Endothelial cell (in vitro differentiated cells): Measurements from ENCODE around the gene C1orf159. TPM values are rescaled to one million over a fixed set of nuclear protein-coding genes. Genes with fewer than 3 reads are reported as not detected.

ENCODE experiments used
- DNase-seq: peaks from one replicate; pipeline ENCODE4 v3.0.0; 2021; ENCODE audit warnings: low spot score
- H3K27ac Mint-ChIP-seq: one replicate; pipeline ENCODE4 v1.8.0; 2021; ENCODE audit warnings: mixed read lengths, inconsistent platforms; ENCODE audit not compliant: unreplicated experiment
- H3K27me3 Mint-ChIP-seq: one replicate; pipeline ENCODE4 v1.8.0; 2021; ENCODE audit warnings: mild to moderate bottlenecking, moderate library complexity, mixed read lengths, inconsistent platforms; ENCODE audit not compliant: unreplicated experiment
- H3K36me3 Mint-ChIP-seq: one replicate; pipeline ENCODE4 v1.8.0; 2021; ENCODE audit warnings: mild to moderate bottlenecking, low read depth, mixed read lengths, inconsistent platforms; ENCODE audit not compliant: unreplicated experiment
- H3K4me1 Mint-ChIP-seq: one replicate; pipeline ENCODE4 v1.8.0; 2021; ENCODE audit warnings: mild to moderate bottlenecking, mixed read lengths, inconsistent platforms; ENCODE audit not compliant: unreplicated experiment
- H3K4me3 Mint-ChIP-seq: one replicate; pipeline ENCODE4 v1.8.0; 2021; ENCODE audit warnings: mild to moderate bottlenecking, mixed read lengths, inconsistent platforms; ENCODE audit not compliant: unreplicated experiment
- H3K9me3 Mint-ChIP-seq: one replicate; pipeline ENCODE4 v1.8.0; 2021; ENCODE audit warnings: mixed read lengths, inconsistent platforms; ENCODE audit not compliant: unreplicated experiment
- CTCF ChIP-seq: fragments of 200-600 bp; sonication (generic); IDR thresholded peaks from one replicate; pipeline ENCODE4 v1.5.0; 2021; ENCODE audit warnings: antibody characterized with exemption; ENCODE audit not compliant: unreplicated experiment
- long read RNA-seq: library from polyadenylated mRNA; unstranded; transcript quantifications from one replicate; pipeline ENCODE4 v2.0.0, GENCODE V29; 2020; ENCODE audit not compliant: unreplicated experiment
- total RNA-seq: library from RNA; stranded (reverse); fragmentation: NEBNext Ultra II Directional; extraction: Animal tissue kit (Norgen Biotek cat#: 25700); gene quantifications from one replicate; pipeline ENCODE4 v1.2.1, GENCODE V29; 2021; ENCODE audit not compliant: unreplicated experiment

C1orf159 gene
- total RNA-seq, result 16.6 TPM
- long read RNA-seq, transcript C1orf159-205 (10 exons, 1,841 nt), result major isoform, 9 of 14 reads
- long read RNA-seq, partial matches to known transcripts, result 0 of 14 reads
- long read RNA-seq, other reads (novel, unspliced or antisense), result 5 of 14 reads

- DNase-seq, result peak; percentile 99
- H3K36me3 Mint-ChIP-seq, result peaks cover 18% of the 10 kb centered on the region
- H3K4me1 Mint-ChIP-seq, result peaks cover 11% of the 10 kb centered on the region
- H3K27me3 Mint-ChIP-seq, result peaks cover 17% of the 10 kb centered on the region
- no peak for TF ChIP-seq CTCF
- peak within 1 kb of the TSS; percentile 86 for H3K4me3 Mint-ChIP-seq
- H3K27ac Mint-ChIP-seq, result peak within 1 kb of the TSS; percentile 48
- peaks cover 4% of the 10 kb centered on the region for H3K9me3 Mint-ChIP-seq
These were observed at the start of gene C1orf159 for GRCh38 chr1:1115786-1116700. TSS of gene C1orf159 (minus strand) at chr1:1116089. CDS start at chr1:1091543, 24,546 bp downstream.

GRCh38 chr1:1165485-1165884 is 49.6 kb upstream of the C1orf159 start:
- no peak for TF ChIP-seq CTCF
- H3K4me1 Mint-ChIP-seq, result peaks cover 7% of the 10 kb centered on the region
- H3K27ac Mint-ChIP-seq, result no peak overlapping the region

GRCh38 chr1:1164701-1165451 is 49.0 kb upstream of the C1orf159 start:
- Mint-ChIP-seq H3K4me1 (peaks cover 7% of the 10 kb centered on the region), H3K36me3 (peaks cover 7% of the 10 kb centered on the region), H3K9me3 (no peaks in the 10 kb centered on the region), H3K27ac (no peak overlapping the region), H3K27me3 (peaks cover 9% of the 10 kb centered on the region), H3K4me3 (no peak overlapping the region)
- no peak for DNase-seq
- no peak for TF ChIP-seq CTCF

More at GRCh38 chr1:1165485-1165884, 49.6 kb upstream of the C1orf159 start:
- H3K9me3 Mint-ChIP-seq, result no peaks in the 10 kb centered on the region
- peaks cover 7% of the 10 kb centered on the region for H3K36me3 Mint-ChIP-seq
- no peak for DNase-seq
- H3K4me3 Mint-ChIP-seq, result no peak overlapping the region
- peaks cover 9% of the 10 kb centered on the region for H3K27me3 Mint-ChIP-seq

GRCh38 chr1:1164361-1164700 is 48.4 kb upstream of the C1orf159 start:
- peak overlapping the region; percentile 23 for H3K4me3 Mint-ChIP-seq
- H3K4me1 Mint-ChIP-seq, result peaks cover 7% of the 10 kb centered on the region
- H3K9me3 Mint-ChIP-seq, result no peaks in the 10 kb centered on the region

More at GRCh38 chr1:1164361-1164700, 48.4 kb upstream of the C1orf159 start:
- Mint-ChIP-seq H3K36me3 (peaks cover 7% of the 10 kb centered on the region), H3K27ac (no peak overlapping the region), H3K27me3 (peaks cover 11% of the 10 kb centered on the region)
- TF ChIP-seq CTCF, result no peak
- DNase-seq, result no peak
